HEK293T (cell line): Measurements from ENCODE around the gene LYSMD4.

Experiments used
- ARNT ChIP-seq: fragments of 450-650 bp; IDR thresholded peaks from 2 replicates; pipeline ENCODE4 v1.6.1; 2017; ENCODE audit warnings: mild to moderate bottlenecking
- BHLHE40 ChIP-seq: fragments of 450-650 bp; IDR thresholded peaks from 2 replicates; pipeline ENCODE4 v1.6.1; 2016; ENCODE audit warnings: mild to moderate bottlenecking, moderate library complexity, borderline replicate concordance
- ELF4 ChIP-seq: fragments of 450-650 bp; IDR thresholded peaks from 2 replicates; pipeline ENCODE4 v1.6.1; 2017; ENCODE audit warnings: antibody characterized with exemption
- FOXA1 ChIP-seq: fragments of 450-650 bp; IDR thresholded peaks from 2 replicates; pipeline ENCODE4 v1.6.1; 2016; ENCODE audit warnings: mild to moderate bottlenecking
- FOXK2 ChIP-seq: fragments of 450-650 bp; IDR thresholded peaks from 2 replicates; pipeline ENCODE4 v1.6.1; 2016; ENCODE audit warnings: mild to moderate bottlenecking
- FOXM1 ChIP-seq: fragments of 450-650 bp; IDR thresholded peaks from 2 replicates; pipeline ENCODE4 v1.6.1; 2017; ENCODE audit warnings: mild to moderate bottlenecking, borderline replicate concordance
- L3MBTL2 ChIP-seq: fragments of 450-650 bp; conservative IDR thresholded peaks from 2 replicates; pipeline ENCODE4 v1.6.1; 2016; ENCODE audit warnings: mild to moderate bottlenecking
- LEF1 ChIP-seq: fragments of 450-650 bp; IDR thresholded peaks from 2 replicates; pipeline ENCODE4 v1.6.1; 2017; ENCODE audit warnings: mild to moderate bottlenecking, borderline replicate concordance
- NFRKB ChIP-seq: fragments of 450-650 bp; IDR thresholded peaks from 2 replicates; pipeline ENCODE4 v1.6.1; 2016; ENCODE audit warnings: mild to moderate bottlenecking, moderate library complexity
- PKNOX1 ChIP-seq: fragments of 450-650 bp; IDR thresholded peaks from 2 replicates; pipeline ENCODE4 v1.6.1; 2016
- SP1 ChIP-seq: fragments of 450-650 bp; IDR thresholded peaks from 2 replicates; pipeline ENCODE4 v1.6.1; 2017
- SUZ12 ChIP-seq: fragments of 450-650 bp; IDR thresholded peaks from 2 replicates; pipeline ENCODE4 v1.6.1; 2016; ENCODE audit warnings: mild to moderate bottlenecking
- TARDBP ChIP-seq: fragments of 450-650 bp; IDR thresholded peaks from 2 replicates; pipeline ENCODE4 v1.6.1; 2016
- ZNF384 ChIP-seq: fragments of 450-650 bp; IDR thresholded peaks from 2 replicates; pipeline ENCODE4 v1.6.1; 2016

- TF ChIP-seq ELF4 (no peak), BHLHE40 (no peak), FOXM1 (no peak), SUZ12 (no peak), FOXK2 (no peak), ARNT (no peak), ZNF384 (no peak), SP1 (no peak), FOXA1 (no peak), PKNOX1 (no peak), TARDBP (no peak), LEF1 (no peak), L3MBTL2 (no peak), NFRKB (no peak)
Observed at GRCh38 chr15:99720533-99720932, 12.7 kb downstream of the LYSMD4 start.
